Fibroblast of gingiva (primary cell): ENCODE measurements around the gene NOP53.
"Not testable (repeated sequence)": the region's sequence is repeated elsewhere in the genome, so short reads cannot be mapped to it uniquely, and the experiment has no call there.

Source experiments
- DNase-seq: peaks from one replicate; pipeline ENCODE4 v3.0.0-alpha.2; 2011; ENCODE audit warnings: low read depth

NOP53 gene

GRCh38 chr19:47754206-47755064, 9.1 kb downstream of the NOP53 start:
- DNase-seq, result no peak

- DNase-seq, result no peak
Observed at GRCh38 chr19:47755065-47755761, 9.9 kb downstream of the NOP53 start.

- no peak for DNase-seq
Observed at GRCh38 chr19:47755762-47756626, 10.6 kb downstream of the NOP53 start.

GRCh38 chr19:47756627-47756929, 11.2 kb downstream of the NOP53 start:
- no peak for DNase-seq

DNA sequence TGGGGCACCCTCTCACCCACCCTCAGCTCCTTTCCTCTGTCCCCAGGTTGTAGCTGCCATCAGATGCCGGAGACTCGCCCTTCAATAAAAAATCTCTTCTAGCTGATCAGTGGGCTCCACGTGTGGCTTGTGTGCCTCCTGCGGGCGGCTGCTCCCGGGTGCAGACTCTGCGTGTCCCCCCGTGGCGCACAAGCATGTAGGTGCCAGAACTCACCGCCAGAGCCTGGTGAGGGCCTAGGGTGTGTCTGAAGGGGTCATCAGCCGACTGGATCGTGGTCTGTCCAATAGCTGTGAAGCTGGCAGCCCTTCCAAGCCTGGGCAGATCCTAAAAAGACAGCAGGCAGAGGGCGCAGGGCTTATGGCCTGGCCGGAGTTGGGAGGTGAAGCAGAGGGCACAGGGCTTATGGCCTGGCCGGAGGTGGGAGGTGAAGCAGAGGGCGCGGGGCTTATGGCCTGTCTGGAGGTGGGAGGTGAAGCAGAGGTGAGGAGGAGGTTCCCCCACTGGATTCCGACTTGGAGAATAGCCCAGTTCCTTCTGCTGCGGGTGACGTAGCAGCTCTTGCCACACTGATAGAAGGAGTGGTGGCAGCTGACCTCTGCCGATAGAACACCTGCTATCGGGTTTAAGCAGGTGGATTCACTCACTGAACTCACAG, 11.7 kb downstream of the NOP53 start:
- DNase-seq, result no peak

GRCh38 chr19:47757617-47758442, 12.5 kb downstream of the NOP53 start:
- no peak for DNase-seq

DNA sequence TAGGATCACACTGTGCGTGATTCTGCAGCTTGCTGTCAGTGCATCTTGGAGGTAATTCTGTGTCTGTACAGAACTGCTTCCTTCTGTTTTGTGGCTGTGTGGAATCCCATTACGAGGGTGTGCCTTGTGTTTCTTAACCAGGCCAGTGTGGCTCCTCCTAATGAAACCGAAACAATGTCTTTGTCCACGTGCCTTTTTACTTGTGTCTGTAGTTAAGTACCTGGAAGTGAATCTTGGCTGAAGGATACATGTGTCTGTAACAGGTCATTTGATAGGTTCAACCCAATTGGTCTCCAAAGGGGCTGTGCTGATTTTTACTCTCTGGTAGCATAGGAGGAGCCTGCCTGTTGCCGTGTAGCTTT, 13.1 kb downstream of the NOP53 start:
- DNase-seq, result no peak

DNA sequence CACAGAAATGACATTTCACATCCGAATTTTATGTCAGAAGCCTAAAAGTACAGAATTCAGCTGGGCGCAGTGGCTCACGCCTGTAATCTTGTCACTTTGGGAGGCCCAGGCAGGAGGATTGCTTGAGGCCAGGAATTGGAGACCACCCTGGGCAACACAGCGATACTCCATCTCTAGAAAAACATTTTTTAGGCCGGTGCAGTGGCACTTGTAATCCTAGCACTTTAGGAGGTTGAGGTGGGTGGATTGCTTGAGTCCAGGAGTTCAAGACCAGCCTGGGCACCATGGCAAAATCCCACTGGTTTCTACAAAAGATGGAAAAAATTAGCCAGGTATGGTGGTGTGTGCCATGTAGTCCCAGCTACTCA, 15.3 kb downstream of the NOP53 start:
- DNase-seq, result no peak

- DNase-seq, result no peak
Observed at GRCh38 chr19:47761566-47761965, 16.2 kb downstream of the NOP53 start.

DNA sequence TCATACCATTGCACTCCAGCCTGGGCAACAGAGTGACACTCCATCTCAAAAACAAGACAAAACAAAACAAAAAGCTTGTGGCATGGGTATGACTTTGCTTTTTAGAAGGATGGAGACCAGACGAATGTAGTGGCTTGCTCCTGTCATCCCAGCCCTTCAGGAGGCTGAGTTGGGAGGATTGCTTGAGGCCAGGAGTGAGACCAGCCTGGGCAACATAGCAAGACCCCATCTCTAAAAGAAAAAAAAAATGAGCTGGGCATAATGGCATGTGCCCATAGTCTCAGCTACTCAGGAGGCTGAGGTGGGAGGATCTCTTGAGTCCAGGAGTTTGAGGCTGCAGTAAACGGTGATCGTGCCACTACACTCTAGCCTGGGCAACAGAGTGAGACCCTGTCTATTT, 16.8 kb downstream of the NOP53 start:
- no peak for DNase-seq

DNA sequence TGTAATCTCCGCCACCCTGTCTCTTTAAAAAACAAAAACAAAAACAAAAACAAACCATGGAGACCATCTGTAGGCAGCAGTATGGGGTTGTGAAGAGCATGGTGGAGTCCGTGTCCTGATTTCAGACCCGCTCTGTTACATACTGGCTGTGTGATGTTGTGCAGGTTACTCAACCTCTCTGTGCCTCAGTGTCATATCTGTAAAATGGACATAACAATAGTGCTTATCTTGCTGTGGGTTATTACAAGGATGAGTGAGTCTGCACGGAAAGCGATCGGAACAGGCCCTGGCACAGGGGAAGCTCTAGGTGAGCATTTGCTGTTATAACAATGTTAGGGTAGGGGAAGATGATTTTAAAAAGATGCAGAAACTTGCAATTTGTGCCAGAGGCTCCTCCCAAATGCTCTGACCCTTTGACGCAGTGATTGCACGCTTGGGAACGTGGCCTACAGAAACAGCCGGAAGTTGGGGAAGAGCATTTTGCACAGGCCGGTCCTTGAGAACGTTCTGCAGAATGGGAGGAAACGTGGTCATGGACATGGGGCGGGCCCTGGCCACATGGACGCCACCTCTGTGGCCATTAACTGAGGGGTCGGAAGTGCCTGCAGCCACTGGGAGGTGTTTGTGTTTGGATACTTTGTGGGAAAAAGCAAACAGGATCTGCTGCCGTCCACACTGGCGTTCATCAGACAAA, 17.4 kb downstream of the NOP53 start:
- peak; percentile 34 for DNase-seq

- not testable (repeated sequence) for DNase-seq
Observed at GRCh38 chr19:47764705-47765104, 19.4 kb downstream of the NOP53 start.

DNA sequence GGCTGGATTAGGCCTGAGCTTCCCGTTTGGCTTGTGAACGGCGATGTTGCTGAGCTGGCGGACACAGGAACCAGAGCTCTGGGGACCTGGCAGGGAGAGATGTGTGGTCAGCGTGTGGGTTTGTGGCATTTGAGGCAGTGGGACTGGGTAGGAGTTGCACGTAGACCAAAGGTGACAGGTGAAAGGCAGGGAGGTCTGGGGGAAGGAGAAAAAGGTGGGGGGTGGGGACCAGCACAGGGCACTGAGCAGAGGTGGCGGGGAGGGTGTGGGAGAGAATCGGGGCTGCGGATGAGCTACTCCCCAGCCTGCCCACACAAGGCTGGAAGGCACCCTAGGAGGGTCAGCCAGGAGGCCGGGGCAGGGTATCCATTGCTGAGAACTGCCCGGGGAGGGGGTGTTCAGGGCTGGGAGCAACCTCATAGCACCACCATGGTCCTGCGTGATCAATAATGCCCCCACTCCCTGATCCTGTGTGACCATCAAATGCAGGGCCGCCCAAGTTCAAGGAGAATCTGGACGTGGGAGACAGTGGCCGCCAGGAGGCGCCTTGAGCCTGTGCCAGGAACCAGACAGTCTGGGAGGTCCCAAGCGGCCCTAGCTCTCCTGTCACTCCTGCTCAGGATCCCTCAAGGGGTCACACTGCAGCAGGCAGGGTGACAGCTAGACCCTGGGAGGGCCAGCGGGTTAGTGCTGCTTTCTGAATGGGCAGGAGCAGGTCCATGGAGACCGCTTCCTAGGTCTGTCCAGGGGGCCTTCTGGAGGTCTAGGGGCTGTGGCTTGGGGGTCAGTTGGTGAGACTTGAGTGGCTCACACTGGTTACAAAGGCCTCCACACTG, 20.4 kb downstream of the NOP53 start:
- DNase-seq, result peak; percentile 32

- no peak for DNase-seq
Observed at GRCh38 chr19:47766359-47766620, 20.9 kb downstream of the NOP53 start.

DNA sequence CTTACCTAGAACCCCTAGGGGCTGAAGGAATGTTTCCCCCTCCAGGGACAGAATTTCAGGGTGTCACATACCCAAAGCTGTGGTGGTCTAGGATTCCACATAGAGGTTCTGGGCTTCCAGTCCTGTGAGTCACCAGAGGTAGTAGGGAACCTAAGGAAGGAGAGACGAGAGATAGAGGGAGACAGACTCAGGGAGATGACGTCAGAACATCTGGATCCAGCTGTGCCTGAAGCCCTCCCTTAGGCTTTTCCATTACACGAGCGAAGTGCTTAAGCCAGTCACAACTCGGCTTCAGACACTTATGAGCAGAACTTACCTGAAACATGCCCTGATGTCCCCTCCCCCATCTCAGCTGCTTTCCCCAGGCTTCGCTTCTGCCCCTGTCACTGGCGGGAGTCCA, 21.3 kb downstream of the NOP53 start:
- no peak for DNase-seq

DNA sequence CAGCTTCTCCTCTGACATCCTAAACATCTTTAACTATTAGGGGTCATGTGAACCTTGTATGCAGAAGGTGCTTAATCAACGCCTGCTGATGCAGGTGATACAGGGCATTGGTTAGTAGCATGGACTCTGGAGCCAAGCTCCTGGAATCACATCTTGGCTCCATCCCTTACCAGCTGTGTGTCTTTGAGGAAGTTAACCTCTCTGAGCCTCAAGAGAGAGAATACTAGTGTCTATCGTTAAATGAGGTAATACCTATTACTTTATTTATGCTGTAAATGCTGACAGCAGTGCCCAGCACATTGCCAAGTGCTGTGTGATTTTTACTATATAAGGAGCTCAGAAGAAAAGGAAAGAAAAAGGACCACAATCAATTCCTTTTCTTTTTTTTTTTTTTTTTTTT, 22.0 kb downstream of the NOP53 start:
- no peak for DNase-seq

- no peak for DNase-seq
Observed at GRCh38 chr19:47768604-47769003, 23.3 kb downstream of the NOP53 start.

- DNase-seq, result no peak
Observed at GRCh38 chr19:47769534-47769933, 24.2 kb downstream of the NOP53 start.

GRCh38 chr19:47771291-47771690, 25.9 kb downstream of the NOP53 start:
- DNase-seq, result not testable (repeated sequence)

- DNase-seq, result no peak
Observed at GRCh38 chr19:47776568-47776967, 31.2 kb downstream of the NOP53 start.
